Non-pigmented ciliary epithelial cell (primary cell): Measurements from ENCODE around the gene MRAP2.

Experiments used
- DNase-seq: peaks from one replicate; pipeline ENCODE4 v3.0.0-alpha.2; 2010; ENCODE audit warnings: low read depth

MRAP2 gene

DNA sequence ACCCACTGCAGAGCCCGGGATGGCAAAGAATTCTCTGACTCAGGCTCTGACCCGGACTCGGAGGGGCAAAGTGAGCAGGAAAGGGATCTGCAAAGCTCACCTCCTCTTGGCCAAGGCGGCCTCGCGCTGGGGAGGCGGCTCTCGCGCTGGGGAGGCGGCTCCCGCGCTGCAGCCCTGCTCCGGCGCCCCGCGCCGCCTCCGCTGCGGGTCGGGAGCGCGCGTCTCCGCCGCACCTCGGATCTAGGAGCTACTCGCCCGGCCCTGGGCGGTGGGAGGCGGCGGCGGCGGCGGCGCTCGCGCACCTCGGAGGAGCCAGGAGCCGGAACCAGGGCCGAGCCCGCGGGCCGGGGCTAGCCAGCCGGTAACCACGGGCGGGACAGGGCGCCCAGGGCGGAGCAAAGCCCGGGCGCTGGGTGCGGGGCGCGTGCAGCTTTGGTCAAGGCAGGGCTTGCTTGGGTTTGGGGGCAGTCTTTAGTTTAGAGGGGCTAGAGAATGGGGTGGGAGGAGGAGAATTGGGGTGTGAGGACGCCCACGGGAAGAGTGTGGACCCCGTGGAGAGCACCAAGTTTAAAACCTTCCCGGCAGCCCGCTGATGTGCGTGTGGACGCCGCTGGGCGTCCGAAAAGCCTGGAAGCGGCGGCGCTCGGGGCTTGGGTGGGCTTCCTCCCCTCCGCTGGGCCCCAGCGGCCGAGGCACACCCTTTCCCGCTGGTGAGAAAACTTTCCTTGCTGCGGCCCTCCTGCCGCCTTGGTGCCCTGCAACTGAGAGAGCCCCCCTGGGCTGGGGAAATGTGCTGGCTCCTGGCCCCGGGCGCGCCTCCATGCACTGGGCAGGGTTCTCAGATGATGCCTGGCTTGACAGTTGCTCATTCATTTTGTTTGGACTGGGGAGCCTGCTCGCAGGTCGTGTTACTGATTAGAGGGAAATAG, at the start of gene MRAP2:
Gene MRAP2 (plus strand): TSS at position 250 of the 929 bp plus-strand sequence. CDS start 21,547 bp downstream, outside the sequence.
- no peak for DNase-seq

DNA sequence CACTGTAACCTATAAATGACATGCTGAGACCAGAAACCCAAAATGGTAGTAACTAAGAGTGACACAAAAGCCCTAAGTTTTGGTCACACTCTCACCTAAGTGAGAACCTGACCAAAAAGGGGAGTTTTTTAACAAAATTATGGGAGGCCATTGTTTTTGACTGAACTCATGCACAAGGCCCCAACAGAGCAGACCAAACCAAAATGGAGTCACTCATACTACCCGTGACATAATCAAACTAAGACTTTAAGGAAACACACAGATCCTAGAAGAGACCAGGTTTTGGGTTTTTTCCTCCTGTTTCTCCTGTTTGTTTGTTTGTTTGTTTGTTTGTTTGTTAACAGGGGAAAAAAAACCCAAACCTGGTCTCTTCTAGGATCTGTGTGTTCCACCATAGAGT, 49.2 kb upstream of the MRAP2 start:
- DNase-seq, result no peak

DNA sequence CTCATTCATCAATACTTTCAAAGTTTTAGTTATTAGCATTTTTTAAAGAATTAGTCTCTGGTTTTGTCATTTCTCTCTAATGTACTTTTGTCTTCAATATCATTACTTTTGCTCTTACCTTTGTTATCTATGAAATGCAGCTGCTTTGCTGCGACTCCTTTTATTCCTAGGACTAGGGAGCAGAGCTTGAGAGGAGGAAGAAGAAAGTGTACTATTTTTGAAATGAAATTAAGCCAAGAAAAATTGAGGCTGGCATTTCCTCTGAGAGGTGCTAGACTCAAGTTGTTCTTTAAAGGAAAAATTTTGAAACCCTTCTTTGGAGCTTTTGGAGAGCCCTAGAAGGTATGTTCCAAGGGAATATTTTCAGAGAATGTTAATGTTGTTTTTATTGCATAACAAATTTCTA, 48.3 kb upstream of the MRAP2 start:
- no peak for DNase-seq

- no peak for DNase-seq
These were observed 47.9 kb upstream of the MRAP2 start for GRCh38 chr6:83985715-83986114.

GRCh38 chr6:83998021-83998584, 35.5 kb upstream of the MRAP2 start:
- no peak for DNase-seq

DNA sequence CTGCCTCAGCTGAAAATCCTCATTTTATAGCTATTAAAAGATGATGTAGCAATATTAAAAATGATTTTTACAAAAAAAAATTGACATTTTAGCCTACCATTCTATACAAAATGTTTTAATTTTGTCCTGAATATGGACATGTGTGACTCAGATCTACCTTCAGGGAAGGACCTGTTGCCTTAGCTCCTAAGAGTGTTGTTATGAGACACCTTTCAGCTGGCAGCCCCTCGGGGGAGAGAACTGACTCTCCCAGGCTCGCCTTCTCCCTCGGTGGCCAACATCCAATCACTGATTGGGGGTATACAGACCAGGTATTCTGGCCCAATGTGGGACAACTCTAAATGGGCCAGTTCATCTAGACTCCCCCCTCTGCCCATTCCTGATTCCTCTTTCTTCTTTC, 32.5 kb upstream of the MRAP2 start:
- no peak for DNase-seq

DNA sequence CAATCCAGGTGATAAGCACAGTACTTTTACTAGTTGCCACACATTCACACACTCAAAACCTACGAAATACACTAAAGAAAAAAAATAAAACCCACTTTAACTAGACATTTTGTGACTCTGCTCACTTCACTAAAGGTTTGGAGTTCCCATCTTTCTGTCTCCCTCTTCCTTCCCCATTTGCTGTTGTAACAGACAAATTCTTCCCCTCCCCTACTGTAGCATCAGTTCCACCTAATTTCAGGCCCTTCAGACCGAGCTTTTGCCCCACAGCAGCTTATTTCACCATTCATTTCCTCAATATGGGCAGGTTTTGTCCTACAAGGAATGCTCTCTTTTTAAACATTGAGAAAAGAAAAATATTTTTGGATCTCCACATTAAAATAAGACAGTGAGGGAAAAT, 31.3 kb upstream of the MRAP2 start:
- DNase-seq, result no peak

DNA sequence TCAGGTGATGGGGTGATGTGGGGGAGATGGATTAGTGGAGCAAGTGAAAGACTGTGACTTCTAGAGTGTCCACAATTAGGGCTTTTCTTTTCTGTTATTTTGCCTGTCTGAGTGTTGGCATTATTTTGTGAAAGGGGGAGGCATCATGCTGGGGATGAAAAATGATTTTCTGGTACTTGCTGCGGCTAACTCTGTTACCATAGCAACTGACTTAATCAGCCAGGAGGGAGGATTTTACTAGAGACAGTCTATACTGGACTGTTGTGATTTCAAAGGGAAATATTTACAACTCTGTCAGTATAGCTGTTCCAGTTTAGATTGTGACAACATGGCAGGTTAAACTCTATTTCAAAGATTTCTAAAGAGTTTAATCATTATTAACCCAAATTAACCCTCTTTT, 30.4 kb upstream of the MRAP2 start:
- no peak for DNase-seq

- DNase-seq, result no peak
These were observed 29.9 kb upstream of the MRAP2 start for GRCh38 chr6:84003654-84004053.

DNA sequence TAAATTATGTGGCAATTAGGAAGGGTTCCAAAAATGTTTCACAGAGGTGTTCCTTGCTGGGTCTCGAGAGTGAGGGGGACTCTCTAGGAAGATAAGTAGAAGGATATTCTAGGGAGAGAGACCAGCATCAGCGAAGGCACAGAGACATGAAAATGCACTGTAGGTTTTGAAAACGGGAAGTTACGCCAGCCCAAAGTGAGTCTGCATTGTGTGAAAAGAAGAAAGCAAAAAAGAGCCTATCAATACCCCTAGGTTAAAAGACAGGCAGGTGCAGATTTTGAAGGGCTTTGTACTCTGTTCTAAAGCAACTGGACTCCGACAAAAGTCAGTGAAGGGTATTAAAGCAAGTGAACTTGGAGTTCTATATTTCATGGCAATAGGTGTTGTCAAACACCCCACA, 25.7 kb upstream of the MRAP2 start:
- DNase-seq, result no peak

- DNase-seq, result no peak
These were observed 20.2 kb upstream of the MRAP2 start for GRCh38 chr6:84013354-84013753.

DNA sequence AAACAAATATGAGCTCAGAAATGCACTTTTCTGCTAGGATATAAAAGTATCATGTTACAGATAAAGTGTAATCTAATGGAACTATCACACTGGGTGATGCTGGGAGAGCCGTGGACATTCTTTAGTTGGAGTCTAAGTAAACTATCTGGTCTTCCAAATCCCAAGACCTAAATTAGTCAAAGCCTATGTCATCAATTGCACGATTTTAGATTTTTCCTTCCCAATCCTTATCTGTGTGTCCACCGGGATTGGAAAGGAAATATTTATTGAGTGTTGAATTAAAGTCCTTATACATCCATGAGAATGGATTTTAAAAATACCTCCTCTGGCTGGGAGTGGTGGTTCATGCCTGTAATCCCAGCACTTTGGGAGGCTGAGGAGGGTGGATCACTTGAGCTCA, 19.6 kb upstream of the MRAP2 start:
- no peak for DNase-seq

GRCh38 chr6:84016029-84016428, 17.5 kb upstream of the MRAP2 start:
- DNase-seq, result no peak

DNA sequence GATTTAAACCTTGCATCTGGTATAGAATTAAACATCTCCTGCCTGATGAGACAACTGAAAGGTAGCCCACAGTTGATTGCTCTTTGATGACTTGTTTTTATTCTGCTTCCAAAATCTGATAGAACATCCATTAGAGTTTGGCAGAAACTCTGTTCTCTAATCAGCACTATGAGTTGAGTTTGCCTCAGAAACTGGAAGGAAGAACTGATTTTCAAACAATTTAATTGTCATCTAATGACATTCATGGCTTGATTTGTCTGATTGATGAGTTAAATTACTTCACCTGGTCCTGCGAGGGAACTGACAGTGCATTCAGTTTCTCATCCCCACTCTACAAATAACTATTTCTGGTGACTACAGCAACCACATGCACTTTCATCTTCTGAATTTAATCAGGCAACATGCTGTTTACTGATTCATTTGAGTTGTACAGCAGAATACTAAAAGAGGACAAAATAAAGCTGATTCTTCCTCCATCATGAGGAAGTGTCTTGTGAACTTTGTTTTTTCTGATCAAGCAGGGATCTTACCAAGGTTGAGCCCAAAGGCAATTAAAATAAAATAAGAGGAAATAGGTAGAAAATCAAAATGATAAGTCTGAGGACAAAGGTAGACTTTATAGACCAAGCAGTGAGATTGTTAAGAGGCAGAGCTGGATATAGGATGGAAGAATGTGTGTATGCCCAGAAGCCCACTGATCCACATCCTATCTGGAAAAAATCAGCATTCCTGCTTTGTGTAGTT, 15.7 kb upstream of the MRAP2 start:
- no peak for DNase-seq

GRCh38 chr6:84018453-84019061, 15.0 kb upstream of the MRAP2 start:
- DNase-seq, result no peak

DNA sequence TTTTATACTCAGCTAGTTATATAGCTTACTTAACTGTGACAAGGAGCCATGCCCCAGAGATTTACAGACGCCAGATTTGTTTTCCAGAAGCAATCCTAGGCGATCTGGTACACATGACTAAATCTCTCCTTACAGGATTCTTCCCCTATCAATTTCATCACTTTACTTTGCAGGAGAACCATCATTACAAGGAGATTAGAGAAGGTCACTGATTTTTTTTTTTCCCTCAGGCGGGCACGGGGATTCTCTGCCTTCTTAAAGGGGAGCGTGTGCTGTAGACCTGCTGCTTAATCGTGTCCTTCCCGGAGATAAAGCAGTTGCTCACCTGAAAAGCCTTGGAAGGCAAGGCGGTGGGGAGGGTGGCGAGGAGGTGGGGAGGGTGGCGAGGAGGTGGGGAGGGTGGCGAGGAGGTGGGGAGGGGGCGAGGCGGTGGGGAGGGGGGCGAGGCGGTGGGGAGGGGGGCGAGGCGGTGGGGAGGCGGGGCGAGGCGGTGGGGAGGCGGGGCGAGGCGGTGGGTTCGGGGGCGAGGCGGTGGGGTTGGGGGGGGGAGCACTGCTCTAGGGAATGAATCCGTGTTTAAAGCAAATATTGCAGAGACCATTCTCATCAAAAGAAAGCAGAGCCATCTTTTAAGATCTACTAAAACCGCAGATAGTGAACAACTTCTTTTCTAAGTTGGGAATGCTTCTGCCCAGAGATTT, 14.3 kb upstream of the MRAP2 start:
- DNase-seq, result no peak

DNA sequence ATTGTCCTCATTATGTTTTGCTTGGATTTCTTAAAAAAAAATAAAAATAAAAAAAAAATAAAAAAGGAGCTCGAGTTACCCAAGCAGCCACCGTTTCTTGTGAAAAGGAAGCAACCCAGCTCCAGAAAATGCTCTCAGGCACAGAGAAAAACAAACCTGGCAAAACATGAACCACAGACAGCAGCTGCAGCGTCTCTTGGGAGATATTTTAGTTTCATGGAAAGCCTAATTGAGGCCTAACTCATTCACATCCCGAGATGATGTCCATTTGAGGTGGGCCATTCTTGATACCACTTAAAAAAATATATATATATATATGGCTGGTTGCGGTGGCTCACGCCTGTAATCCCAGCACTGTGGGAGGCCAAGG, 13.7 kb upstream of the MRAP2 start:
- no peak for DNase-seq

DNA sequence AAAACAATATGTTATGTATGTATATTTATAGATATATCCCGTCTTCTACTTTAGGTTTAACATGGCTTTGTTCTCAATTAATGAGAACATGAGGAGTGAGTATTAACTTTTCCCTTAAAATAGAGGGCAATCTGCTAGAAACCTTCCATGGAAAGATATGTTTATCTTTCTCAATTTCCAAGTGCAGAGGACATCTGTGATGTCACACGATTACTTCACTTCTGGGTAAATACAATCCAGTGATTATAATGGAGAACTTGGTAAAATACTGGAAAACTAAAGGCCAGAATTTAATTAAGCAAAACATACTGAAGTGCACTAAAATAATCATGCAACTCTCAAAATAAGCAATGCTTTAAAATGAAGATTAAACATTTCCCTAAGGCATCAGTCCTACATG, 11.9 kb upstream of the MRAP2 start:
- no peak for DNase-seq

- no peak for DNase-seq
These were observed 6.8 kb upstream of the MRAP2 start for GRCh38 chr6:84026721-84027164.

GRCh38 chr6:84027340-84028181, 6.0 kb upstream of the MRAP2 start:
- peak; percentile 18 for DNase-seq

DNA sequence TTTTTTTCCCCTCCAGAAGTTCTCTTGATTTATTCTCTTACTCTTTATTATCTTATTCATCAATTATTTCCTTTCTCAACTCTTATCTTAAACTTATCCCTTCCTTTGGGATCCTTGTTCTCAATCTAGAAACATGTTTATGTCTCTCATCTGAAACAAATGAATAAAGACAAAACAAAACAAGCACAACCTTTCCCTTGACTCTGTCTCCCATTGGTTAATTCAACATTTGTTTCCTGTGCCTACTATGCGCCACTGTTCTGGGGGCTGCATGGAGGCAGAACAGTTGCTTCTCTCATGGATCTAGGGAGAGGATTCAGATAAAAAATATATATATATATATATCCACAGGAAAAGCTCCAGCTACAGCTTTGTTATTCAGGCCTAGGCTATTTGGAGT, 5.2 kb upstream of the MRAP2 start:
- DNase-seq, result no peak
